HG02852 (cell line): ENCODE results near the gene SORCS2.

ENCODE experiments used
- ATAC-seq: cut with Tn5 transposase; IDR thresholded peaks from one replicate; pipeline ENCODE4 v1.9.1; 2021; ENCODE audit warnings: mild to moderate bottlenecking, moderate library complexity; ENCODE audit not compliant: unreplicated experiment

Gene SORCS2

DNA sequence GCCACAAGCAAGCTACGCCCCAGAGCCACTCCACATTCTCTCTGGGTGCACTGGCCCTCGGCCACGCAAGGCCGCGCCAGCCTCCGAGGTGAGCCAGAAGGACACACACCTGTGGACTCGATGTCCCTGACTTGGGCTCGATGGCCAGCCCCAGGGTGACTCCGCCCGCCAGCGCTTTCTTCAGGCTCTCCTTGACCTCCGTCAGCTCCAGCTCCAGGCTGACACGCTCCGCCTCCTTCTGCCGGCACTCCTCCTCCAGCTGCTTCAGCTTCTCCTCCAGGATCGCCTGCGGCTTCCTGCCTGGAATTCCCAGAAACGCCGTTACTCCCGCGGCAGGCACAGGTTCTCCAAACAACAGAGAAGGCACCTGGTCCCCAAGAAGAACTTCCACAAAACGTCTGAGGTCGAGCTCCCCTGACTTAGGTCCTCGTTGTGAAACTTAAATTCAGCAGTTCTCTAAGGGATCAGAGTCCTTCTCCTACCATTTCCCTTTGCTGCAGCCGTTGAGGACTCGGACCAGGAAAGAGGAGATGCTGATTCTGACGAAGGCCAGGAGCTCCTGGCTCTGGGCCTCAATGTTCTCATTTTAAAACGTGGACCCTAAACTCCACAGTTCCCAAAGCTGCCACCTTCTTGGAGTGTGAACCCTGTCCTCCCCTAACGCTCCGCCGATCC lies 580.5 kb downstream of the SORCS2 start:
- no peak for ATAC-seq

DNA sequence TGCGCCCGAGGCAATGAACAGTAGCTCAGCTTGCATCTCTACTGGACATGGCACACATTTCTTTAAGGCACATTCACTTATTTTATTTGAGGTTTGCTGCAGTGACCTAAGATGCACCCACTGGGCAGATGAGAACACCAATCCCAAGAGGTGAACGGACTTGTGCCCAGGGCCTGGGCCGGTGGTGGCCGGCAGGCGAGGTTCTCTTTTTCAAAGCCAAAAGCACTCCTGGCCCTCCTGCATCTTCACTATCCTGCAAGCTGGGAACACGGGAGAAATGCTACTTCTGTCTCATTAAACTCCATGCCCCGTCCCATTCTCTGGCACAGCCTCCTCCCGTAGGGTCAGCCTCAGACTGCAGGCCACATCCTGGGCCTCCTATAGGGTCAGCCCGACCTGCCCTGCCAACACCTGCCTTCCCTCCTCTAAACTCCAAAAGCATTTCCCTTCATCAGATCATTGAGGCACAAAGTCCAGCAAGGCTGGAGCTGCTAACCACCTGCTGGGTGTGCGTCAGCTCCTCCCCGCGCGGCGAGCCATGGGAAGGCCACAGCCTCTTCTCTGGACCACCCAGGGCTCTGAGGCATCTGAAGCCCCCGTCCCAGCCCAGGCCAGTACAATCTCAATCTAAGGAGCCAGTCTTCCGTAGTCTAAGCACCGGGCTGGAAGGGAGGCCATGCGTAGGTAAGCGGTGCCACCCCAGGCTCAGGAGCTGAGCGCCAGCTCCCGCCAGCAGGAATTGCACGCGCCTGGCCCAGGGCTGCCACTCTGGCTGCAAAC lies 581.3 kb downstream of the SORCS2 start:
- ATAC-seq: no peak

DNA sequence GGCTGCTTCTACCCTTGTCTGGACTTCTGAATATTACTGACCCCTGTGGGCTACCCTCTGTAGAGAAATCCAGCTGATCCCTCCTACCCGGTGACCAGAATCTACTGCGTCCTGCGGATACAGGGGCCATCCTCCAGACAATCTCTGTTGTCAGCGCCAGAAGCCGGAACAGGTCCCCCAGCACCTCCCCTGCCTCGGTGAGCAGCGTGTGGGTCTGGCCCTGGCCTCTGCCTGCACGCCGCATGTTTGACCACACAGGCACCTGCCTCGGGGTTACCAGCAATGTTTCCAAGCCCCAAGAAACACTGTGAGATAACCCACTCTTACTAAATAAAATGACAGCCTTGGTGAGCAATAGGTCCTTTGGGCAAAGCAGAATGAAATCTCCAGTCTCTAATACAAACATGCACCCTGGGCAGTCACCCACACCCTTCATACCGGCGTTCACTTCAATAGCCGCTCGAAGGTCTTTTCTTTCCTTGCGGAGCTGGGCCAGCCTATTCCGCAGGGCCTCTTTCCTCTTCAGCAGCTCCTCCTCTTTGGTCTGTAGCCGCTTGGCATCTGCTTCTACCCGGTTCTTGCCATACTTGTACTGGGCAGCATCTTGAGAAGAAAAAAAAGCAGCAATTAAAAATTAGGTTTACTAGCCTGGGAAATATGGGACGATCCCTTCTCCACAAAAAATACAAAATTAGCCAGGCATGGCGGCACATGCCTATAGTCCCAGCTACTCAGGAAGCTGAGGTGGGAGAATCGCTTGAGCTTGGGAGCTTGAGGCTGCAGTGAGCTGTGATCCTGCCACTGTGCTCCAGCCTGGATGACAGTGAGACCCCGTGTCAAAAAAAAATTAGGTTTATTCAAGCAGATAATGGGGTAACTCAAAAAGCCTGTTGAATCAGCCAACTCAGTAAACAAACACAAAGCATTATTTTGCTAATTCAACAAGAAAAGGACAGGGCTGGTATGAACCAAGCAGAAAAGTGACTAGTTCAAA lies 582.3 kb downstream of the SORCS2 start:
- no peak for ATAC-seq

DNA sequence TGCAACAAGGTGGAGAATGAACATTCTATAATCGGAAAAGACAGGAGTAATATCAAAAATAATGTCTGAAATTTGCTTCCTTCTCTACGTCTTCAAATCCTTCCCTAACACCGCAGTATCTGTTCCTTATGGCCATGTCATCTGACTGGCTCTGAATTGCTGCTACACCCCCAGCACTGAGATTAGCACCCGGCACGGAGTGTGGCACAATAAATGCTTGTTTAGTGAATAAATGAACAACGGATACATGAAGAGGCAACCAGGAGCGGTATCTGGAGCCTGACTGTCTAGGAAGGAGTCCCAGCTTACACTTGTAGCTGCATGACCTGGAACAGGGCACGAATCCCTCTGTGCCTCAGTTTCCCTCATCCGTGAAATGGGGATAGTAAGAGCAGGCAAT lies 583.1 kb downstream of the SORCS2 start:
- no peak for ATAC-seq

DNA sequence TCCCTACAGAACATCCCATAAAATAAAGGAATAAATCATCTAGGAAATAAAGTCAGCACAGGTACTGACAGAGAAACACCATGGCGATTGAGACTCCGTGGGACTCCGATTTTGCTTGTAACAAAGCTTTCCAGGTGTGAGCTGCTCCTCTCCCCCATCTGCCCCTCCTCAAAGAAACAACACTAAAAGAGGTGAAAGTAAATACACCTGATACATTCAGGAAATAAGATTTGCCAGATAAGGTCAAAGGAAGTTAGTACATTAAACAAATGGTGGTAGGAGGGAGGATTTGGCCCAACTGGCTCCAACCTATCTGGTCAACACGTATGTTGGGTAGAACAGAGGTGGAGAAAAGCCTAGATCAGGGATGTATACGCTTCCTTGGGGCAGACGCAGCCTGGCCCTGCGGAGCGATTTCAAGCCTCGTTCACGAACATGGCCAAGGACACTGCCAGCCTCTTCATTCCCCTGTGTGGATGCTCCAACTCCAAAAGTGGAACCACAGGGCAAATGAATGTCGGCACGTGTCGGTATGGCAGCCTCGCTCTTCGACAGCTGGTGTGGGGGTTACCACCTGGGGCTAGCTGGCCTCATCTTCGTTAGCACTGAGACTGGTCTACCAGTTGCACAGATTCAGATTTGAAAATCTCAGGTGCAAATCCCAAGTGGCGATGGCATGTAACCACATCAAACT lies 584.8 kb downstream of the SORCS2 start:
- ATAC-seq: no peak

DNA sequence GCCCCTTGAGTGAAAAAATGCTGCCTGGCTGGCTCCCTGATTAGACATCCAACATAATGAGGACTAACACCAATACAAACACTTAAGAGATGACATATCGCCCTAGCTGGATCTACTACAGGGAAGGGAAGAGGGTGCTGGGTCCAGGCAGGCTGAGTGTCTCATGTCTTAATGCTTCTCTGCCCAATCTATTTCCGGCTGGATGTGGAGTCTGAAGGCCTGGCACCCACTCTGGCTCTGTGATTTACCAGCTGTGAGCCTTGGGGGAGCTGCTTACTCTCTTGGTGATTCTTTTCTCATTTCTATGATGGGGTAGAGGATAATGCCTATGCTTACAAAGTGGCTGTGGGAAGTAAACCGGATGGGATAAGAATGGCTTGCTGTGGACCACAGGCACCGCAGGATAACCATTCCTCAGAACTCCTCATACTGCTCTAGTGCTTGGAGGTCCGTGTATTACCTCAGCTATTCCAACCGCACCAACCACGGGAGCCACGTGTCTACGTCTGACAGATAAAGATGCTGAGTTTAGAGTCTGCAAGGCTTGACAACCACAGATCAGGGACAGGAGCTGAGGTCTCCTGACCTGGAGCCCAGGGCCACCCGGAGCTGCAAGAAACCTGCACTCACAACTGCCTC lies 585.7 kb downstream of the SORCS2 start:
- ATAC-seq: no peak

DNA sequence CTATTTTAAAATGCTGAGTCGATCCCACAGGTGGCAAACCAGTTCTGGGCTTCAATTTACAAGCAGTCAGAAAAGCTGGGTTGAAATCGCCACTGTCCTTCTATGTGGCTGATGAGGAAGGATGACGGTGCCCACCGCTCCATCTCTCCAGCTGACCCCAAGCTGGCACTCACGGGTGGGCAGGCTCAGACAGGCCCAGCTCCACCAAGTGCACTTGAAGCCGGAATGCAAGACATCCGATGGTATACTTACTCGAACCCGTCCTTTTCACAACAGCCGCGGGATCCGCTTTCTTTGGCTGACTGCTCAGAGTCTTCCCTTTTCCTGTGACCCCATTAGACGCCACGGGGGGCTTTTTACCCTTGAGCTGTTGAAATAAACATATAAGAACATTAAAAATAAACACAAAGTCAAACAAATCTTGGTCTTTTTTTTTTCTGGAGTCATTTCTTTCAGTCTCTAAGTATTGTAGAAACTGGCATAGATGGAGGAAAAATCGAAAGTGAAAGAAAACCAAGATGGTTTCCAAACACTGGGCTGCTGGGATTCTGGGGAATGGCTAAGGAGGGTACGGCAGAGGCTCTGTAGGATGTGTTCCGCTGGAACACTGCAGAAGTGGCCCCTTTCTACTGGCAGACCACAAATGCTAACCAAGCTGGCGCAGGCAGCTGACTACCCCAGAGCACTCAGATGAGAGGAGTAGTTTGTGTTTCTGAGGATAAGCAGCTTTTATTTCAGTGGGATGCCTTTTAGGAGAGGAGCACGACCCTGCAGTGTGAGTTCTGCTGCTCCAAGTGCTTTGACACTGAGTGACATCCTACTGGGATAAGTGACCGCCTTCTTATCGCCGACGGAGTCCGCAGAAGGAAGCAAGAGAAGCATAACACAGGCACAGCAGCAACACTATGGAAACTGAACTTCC lies 586.4 kb downstream of the SORCS2 start:
- no peak for ATAC-seq

DNA sequence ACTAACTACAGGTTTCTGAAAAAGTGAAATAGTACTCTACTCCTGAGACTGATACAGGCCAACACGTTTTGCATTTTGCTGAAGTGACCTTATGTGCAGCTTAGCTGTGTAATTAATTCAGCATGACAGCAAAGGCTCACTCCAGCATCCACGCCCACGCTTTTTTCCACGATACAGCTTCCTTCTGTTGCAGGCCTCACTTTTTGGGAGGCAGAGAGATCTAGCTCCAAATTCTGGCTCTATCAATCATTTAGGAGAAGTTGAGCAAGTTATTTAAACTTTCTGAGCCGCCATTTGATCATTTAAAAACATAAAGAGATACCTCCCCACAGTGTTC lies 587.1 kb downstream of the SORCS2 start:
- no peak for ATAC-seq

DNA sequence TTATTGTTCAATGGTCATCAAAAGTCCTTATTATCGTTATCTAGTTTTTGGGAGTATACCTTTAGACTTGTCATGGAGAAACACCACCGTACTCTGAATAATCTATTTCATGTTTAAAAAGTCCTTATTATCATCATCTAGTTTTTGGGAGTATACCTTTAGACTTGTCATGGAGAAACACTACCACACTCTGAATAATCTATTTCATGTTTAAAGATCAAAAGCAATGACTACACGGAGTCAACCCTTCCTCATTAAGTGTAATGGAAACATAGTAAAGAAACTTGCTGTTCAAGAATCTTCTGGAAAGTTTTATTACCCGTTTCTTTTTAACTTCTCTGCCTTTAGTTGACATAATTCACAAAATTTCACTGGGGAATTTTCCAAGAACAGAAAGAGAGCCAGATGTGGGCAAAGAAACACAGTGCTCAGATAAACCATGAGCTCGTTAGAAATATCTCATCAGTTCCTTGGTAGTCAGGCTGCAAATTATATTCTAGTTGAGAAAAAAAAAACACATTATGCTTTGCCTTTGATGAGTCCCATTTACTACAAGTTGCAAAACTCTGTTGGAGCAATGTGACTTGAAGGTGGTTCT lies 588.5 kb downstream of the SORCS2 start:
- no peak for ATAC-seq

DNA sequence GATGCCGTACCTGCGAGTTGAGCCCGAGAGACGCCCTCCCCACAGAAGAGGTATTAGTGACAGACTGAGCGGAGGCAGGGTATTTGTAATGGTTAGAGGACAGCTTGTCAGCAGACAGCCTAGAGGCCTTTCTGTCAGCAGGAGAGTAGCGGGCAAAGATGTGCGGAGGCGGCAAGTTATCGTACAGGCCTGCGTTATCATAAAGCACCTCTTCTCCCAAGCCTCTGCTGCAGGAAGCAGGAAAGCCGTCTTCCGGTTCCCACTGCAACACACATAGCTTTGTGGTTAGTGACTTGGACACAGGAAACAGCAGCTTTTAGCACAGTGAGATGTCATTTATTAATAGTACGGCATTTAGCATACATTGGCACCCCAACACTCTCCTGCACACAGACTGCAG lies 589.0 kb downstream of the SORCS2 start:
- ATAC-seq: no peak

DNA sequence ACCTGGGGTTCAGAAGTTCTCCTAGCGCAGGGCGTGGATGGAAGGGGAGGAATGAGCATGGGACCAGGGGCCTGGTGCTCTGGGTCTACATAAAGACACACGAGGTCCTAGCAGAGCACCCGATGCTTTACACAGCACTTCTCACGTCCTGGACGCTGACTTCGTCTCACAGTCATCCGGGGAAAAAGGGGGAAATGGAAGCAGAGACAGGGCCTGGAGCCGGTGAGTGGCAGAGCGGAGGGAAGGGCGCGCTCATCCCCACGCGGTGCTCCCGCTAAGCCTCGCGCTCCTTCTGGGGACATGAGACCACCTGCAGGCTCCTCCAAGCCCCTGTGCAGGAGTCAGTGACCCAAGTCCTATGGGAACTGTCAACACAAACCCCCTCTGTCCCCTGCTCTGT lies 589.7 kb downstream of the SORCS2 start:
- no peak for ATAC-seq

DNA sequence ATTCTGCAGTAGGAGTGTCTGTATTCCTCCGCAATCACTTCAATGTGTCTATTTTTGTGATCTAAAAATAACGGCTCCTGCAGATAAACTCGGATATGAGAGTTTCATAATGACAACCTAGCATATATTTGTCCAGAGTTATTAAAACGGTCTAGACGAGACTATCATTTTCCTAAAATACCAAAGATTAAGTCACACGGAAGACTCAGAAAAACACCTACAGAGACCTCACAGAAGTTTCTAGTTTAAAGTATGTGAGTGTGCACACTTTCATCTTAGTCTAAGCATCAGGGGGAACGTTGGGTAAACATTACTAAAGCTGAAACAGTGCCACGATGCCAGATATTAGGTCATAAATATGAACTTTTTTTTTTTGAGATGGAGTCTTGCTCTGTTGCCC lies 590.4 kb downstream of the SORCS2 start:
- no peak for ATAC-seq

DNA sequence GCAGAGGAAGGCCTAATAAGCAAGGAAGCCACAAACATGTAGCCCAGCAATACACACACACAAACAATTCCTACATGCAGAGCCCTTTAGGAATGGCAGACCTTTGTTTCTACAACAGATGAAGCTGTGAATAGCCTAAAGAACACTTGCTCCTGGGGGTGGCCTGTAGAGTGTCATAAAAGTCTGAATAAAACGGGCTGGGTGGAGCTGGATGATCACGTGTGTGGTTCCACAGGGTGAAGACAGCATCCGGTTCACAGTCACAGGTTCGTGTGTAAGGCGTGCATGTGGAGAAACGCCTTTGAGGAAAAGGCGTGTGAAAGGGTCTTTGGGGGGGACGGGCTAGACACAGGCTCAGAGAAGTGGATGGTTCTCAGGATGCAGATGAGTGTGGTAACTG lies 591.2 kb downstream of the SORCS2 start:
- no peak for ATAC-seq

DNA sequence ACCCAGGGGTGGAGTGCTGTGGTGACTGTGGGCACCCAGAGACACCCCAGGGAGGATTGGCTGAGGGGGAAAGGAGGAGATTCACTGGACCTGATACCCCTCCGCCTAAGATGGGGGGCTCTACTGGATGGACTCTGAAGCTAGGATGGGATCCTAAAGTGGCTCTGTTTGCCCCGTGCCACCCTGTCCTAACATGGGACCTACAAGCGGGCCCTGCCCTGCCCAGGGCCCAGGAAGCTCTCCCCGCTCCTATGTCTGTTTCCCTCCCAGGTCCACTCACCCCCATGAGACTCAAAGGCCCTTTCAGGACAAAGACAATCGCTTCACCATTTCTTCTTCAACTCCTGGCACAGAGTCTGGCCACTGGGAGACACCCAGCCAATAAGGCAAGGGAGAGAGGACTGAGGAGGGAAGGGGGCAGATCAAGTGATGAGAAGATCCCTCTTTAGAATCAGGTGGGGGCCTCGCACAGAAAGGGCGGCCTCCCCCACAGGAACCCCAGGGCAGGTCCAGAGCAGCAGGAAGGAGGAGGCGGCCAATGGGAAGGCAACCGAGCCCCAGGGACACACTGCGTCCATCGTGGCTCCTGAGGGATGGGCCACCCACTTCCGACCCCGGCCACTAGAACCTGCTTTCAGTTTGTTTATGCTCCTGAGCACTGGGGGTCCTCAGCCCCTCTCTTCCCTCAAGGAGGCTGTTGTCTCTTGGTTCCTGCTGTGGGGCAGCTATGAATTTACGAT lies 592.0 kb downstream of the SORCS2 start:
- ATAC-seq: no peak

DNA sequence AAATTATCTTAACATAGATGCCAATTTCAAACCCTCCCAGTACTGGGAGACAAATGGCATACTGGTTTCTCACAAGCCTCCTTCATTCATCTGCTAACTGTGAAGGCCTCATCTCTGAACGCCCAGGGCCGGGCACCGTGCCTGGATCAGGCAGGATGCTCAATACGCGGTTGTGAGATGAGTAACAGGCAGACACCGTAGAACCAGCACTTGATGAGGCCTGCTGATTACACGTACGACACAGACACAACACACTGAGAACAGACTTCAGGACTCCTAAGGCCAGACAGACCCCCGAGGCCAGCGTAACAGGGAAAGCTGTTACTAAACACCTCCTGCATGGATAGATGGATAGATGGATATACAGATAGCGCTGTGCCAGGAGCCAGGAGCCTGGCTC lies 592.7 kb downstream of the SORCS2 start:
- no peak for ATAC-seq

DNA sequence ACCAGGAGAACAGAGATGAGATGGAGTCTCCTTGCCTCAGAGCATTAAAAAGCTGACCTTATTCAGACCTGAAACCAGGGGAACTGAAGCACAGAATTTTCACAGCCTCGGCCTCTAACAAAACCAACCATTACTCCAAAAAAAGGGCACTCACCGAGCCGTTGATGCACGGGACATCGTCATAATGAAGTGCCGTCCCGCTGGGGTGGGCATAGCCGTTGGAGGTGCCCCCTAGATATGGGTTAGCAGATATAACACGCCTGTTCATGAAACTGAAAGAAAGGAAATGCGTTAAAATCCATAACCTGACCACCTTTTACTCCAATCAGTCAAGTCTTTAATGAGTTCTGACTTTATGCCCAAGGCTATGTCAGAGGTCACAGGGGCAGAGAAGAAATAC lies 593.7 kb downstream of the SORCS2 start:
- ATAC-seq: no peak

DNA sequence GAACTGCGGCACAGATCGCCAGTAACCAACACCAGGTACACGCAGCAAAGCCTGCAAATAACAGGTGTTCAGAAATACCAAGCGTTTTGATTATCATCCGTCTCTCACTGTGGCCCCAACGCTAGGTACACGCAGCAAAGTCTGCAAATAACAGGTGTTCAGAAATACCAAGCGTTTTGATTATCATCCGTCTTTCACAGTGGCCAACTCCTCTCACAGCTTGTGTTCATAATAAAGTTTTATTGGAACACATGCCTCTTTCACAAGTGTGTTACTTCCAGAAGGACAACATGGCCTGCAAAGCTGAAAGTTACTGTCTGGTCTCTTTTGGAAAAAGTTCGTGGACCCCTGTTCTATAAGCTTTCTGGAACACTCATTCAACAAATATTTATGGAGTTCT lies 594.2 kb downstream of the SORCS2 start:
- no peak for ATAC-seq

DNA sequence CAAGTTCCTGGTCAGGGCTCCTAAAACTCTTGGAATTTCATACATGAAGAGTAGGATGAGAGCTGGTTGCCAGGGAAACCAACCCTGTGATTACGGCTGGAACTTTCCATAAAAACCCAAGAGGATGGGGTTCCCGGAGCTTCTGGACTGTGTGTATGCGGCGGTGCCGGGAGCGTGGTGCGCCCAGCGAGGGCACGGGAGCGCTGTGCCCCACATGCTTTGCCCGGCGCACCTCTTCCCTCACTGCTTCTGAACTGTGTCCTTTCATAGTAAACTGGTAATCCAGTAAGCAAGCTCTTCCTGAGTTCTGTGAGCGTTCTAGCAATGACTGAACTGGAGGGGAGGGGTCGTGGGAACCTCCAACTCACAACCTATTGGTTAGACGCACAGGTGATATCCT lies 594.7 kb downstream of the SORCS2 start:
- ATAC-seq: no peak
